GM12892 (cell line): Measurements from ENCODE around the gene BCL2L12.

Source experiments
- POLR2A ChIP-seq: IDR thresholded peaks from 2 replicates; pipeline ENCODE4 v1.6.1; 2011; ENCODE audit warnings: low read depth, low read length, control low read depth
- TAF1 ChIP-seq: IDR thresholded peaks from 2 replicates; pipeline ENCODE4 v1.6.1; 2011; ENCODE audit warnings: low read depth, mild to moderate bottlenecking, control low read depth, low read length, borderline replicate concordance

- TF ChIP-seq TAF1: no peak
- peak; percentile 13; the same call in 1 of the 2 replicates for TF ChIP-seq POLR2A
These were observed 6.9 kb upstream of the BCL2L12 start for GRCh38 chr19:49658566-49659442.
